HG02642 (cell line): ENCODE measurements around the gene HIP1R.

ENCODE experiments used
- ATAC-seq: cut with Tn5 transposase; IDR thresholded peaks from one replicate; pipeline ENCODE4 v1.9.1; 2021; ENCODE audit warnings: mild to moderate bottlenecking; ENCODE audit not compliant: unreplicated experiment, poor library complexity

The HIP1R gene

DNA sequence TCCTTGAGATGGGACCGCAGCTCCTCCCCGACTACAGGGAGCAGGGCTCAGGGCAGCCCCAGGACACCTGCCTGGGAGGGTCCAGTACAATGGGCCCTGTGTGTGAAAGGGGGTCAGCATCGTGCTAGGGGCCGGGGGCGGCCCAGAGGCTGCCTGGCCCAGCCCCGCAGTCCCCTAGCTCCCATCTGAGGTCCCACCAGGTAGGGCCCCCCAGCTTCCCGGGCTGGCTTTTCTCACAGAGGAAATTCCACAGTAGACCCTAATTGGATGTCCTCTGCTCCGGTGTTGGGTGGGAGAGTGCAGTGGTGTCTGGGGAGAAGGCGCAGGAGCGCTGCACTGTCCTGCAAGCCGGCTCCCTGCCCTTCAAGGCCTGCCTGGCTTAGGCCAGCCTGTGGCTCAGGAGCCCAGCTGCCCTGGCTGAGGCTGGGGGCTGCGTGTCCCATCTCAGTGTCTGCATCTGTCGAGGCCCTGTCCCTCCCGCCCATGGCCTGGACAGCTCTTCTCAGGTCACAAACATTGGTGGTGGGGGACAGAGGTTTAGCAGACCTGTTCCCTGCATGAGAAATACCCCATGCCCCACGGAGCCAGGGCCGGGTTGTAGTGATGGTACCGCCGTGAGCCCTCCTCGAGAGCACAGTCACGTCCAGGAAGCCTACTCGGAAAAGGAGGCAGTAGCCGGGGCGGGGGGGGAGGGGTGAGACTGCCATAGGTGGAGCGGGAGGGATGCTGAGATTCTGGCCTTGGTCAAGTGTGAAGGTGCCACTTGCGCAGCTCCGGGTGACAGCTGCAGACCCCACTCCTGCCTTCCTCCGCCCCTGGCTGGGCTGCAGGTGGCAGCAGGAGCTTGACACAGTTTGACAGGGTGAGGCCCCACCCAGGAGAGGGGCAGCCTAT is 11.6 kb downstream of the HIP1R start:
- no peak for ATAC-seq

DNA sequence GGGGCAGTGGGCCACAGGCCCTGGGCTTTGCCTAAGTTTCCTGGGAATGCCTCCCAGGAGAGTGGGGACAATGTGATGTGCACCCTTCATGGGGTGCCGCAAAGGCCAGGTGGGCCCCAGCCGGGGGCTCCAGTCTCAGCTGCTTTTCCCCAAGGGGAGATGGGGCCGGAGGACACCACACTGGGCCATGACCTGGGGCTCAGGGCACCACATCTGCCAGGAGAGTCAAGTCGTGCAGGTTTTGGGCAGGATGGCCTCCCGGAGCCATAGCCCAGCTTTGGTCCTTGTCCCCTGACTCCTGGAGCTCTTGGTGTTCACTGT is 12.2 kb downstream of the HIP1R start:
- ATAC-seq: no peak

DNA sequence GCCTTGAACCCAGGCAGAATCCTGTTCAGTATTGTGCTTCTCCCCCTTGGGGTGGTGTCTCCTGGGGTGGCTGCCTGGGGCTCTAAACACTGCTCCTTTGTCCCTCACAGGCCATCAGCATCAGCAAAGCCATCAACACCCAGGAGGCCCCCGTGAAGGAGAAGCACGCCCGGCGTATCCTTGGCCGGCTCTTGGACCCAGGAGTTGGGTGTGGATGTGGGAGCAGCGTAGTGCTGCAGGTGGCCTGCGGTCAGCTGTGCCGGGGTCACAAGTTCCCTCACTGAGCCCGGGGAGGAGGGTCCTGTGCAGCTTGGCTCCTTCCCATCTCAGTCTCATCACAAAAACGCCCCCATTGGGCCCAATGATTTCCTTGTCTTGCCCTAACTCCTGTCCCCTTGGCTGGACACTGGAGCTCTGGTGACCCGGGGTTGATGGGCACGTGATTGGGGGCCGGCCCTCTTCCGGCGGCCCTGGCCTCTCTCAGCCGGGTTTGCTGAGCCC is 12.7 kb downstream of the HIP1R start:
- no peak for ATAC-seq

DNA sequence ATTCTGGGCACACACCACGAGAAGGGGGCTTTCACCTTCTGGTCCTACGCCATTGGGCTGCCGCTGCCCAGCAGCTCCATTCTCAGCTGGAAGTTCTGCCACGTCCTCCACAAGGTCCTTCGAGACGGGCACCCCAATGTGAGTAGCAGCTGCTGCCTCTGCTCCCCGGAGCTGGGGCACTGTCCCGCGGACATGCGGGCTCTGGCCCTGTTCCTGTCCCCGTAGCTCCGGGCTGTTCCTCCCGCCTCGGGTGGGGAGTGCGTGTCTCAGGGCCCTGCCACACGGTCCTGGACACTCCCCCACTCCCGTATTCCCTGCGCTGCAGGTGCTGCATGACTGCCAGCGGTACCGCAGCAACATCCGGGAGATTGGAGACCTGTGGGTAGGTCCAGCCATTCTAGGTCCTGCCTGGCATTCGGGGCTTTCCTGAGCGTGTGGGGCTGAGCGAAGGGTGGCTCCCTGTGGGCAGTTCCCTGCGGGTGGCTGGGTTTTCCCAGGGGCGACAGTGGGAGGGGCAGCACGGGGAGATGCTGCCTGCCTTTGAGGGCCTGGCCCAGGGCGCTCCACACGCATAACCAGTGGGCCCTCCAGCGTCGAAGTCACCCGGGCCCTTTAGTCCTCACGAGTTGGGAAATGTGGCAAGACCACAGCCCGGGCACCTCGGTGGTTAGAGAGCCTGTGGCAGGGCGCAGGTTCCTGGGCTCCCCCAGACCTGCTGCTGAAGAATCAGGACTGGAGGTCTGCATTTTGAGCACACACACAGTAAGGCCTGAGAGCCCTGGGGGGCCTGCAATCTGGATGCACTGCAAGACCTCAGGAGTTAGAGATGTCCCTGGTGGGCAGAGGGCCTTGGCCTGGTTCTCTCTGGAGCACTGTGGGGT is 13.5 kb downstream of the HIP1R start:
- no peak for ATAC-seq

DNA sequence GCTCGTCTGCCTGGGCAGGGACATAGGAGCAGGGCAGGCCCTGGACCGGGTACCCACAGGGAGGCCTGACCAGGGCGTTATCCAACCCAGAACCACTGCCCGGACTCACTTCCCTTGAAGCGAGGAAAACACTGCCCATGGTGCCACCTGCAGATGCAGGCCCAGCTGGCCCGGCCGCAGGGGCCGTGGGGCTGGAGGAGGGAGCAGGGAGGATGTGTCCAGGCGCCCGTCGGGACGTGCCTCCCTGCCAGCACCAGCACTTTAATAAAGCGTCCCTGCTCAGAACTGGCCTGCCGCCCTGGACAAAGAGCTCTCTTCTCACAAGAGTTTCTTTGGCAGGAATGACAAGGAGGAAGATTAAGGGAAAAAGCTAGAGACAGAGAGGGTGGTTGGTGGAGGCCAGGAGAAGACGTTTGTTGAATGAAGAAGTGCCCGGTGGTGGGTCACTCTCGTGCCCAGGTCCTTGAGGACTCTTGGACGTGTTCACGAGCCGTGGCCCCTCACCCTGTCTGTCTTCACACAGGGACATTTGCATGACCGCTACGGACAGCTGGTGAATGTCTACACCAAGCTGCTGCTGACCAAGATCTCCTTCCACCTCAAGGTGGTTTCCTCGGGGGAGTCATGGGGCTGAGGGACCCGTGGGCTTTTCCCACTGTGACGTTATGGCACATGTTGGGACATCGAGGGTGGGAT is 14.2 kb downstream of the HIP1R start:
- ATAC-seq: no peak

DNA sequence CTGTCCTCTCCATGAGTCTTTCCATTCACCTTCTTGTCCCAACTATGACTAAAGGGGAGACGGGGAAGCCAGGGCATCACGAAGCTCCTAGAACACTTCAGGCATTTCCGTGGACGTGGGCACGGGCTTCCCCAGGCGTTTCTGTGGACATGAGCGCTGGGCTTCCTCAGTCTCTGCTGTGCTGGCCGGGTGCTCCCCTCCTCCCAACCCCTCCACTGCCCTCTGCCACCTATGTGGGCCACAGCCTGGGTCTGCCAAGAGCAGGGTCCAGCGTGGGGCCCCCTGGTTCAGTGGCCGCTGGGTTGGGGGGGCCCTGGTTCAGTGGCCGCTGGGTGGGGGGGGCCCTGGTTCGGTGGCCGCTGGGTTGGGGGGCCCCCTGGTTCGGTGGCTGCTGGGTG is 14.8 kb downstream of the HIP1R start:
- no peak for ATAC-seq

DNA sequence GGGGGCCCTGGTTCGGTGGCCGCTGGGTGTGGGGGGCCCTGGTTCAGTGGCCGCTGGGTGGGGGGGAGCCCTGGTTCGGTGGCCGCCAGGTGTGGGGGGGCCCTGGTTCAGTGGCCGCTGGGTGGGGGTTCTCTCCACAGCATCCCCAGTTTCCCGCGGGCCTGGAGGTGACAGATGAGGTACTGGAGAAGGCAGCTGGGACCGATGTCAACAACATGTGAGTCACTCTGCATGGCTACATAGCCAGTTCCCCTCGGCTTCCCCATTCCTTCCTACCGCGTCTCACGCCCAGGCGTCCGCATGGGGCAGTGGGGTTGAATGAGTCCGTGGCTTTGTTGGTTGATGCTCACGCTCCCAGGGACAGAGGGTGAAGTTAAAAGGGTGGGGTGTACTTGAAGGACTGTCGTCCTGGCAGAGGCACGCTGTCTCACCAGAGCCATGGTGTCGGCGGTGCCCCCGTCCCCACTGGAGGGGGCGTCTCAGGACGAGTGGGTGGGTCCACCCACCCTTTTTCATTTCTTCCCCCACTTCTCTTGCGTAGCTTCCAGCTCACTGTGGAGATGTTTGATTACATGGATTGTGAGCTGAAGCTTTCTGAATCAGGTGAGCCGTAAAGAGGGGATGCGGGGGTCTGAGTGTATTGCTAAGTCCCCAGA is 15.6 kb downstream of the HIP1R start:
- no peak for ATAC-seq

DNA sequence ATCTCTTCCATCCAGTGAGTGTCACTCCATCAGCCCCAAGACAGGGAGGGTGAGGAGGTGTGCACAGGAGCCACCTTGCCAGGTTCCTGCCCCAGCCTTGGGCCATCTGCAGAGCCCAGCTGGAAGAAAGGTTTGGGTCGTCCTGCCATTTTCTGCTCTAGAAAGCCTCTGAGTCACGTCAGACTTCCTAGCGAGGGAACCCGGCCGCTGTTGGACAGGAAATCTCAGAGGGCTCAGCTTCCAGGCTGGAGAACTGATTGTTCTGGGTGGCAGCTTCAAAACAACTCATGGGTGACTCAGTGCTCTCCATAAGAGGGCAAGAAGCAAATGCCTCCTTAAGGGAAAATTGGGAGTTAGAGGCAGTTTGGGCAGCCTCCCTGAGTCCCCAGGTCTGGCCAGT is 16.6 kb downstream of the HIP1R start:
- ATAC-seq: no peak

DNA sequence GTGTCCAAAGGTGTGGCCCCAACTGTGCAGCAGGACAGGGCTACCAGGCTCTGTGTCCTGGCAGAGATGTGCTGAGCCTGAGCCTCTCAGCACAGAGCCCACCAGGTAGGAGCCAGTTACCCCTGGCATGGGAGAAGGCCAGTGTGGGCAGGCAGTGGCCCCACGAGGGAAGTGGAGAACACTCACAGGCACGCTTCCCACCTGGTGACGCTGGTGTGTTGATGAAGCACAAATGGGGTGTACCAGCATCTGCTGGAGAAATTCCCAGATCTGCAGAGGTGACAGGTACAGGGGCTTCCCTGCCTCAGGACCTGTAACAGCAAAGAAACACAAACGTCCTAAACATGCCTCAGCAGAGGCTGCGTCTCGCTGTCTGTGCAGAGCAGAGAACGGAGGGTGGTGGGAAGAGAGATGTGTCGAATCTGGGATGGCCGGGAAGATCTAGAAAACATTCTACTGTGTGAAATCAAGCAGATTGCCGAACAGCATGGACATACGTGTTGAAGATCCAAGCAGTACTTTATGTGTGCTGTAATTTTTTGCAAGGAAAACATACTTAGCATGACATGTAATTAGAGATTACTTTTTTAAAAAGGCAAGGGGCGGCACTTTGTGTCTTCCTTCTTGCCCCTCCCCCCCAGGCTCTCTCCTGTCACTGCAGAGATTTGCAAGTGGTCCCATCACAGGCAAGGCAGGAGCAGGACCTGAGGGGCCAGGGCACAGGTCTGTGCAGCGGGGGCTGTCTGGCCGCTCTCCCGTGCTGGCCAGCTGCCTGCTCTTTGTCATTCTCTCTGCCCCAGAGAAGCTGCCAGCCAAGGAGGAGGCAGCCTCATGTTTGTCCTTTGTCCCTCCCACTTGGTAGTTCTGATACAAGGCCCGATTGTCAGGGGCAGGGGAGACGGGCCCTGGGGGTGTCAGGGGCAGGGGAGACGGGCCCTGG is 17.3 kb downstream of the HIP1R start:
- no peak for ATAC-seq

DNA sequence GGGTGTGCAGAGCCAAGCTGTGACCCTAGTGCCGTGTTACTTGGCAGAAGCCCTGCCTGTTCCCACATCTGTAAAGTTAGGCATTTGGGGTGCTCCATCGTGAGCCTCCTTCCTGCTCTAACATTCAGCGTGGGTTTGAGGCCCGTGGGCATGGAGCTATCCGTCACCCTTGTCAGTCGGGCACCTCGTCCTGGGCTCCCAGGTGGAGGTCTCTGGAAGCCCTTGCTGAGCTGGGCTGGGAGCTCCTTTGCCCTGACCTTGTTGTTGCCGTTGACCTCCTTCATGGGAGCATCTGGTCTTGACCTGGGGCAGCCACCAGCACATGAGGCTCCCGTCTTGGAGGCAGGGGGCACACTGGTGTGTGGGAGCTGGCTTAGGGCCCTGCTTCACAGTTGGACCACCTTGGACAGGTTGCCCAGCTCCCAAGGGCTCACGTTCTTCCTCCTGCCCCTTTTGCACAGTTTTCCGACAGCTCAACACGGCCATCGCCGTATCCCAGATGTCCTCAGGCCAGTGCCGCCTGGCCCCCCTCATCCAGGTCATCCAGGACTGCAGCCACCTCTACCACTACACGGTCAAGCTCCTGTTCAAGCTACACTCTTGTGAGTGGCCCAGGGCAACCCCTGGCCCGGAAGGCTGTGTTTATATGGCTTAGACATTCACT is 18.5 kb downstream of the HIP1R start:
- ATAC-seq: no peak

DNA sequence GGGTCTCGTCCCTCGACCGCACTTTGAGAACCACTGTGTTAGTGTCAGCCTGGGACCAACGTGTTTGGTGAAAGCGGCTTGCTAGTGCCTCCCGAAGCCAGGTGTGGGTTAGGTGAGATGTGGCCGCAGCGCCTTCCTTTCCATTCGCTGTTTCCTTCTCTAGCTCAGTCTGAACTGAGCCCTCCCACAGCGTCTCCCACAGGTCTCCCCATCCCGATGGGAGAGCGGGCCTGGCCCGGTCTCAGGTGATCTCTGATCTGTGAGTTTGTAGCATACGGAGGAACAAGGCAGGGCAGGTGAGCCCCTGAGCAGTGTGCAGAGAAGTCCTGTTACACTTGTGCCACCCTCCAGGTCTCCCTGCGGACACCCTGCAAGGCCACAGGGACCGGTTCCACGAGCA is 19.3 kb downstream of the HIP1R start:
- no peak for ATAC-seq

DNA sequence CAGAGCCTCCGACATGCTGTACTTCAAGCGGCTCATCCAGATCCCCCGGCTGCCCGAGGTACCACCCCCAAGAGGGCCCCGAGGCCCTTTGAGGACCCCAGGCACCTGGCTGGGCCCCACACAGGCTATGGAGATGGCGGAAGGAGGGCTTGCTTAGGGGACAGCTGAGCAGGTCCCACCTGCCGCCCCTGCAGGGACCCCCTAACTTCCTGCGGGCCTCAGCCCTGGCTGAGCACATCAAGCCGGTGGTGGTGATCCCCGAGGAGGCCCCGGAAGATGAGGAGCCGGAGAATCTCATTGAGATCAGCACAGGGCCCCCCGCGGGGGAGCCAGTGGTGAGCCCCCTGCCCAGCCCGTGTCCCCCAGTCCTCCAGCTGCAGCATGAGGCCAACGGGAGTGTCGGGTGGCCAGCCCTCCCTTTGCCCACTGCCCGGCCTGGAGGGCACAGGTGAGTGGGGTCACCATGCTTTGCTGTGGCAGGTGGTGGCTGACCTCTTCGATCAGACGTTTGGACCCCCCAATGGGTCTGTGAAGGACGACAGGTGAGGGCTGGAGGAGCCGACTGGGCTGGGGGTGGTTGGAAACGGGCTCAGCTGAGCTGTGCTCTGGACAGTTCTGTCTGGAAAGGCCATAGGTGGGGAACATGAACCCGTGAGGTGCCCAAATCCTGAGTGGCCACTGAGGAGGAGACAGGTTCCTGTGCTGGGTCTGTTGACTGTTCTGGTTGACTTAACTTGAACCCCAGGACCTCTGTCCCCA is 20.0 kb downstream of the HIP1R start:
- no peak for ATAC-seq

DNA sequence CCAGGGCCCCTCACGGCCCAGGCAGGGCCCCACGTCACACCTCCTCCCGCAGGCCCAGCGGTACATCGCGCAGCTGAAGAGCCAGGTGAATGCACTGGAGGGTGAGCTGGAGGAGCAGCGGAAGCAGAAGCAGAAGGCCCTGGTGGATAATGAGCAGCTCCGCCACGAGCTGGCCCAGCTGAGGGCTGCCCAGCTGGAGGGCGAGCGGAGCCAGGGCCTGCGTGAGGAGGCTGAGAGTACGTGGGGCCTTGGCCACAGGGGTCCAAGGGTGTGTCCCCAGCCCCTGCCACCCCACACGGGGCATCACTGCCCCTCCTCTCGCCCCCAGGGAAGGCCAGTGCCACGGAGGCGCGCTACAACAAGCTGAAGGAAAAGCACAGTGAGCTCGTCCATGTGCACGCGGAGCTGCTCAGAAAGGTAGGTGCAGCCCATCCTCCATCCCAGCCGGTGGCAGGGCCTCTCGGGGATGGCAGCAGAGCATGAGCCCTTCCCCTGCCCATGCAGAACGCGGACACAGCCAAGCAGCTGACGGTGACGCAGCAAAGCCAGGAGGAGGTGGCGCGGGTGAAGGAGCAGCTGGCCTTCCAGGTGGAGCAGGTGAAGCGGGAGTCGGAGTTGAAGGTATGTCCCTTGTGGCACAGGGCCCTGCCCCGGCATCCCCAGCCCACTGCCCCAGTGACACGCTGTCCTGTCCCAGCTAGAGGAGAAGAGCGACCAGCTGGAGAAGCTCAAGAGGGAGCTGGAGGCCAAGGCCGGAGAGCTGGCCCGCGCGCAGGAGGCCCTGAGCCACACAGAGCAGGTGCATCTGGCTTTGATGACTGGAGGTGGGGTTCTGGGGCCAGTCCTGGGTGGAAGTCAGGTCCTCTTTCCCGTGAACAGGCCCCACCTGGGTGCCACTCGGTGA is 20.9 kb downstream of the HIP1R start:
- ATAC-seq: no peak

DNA sequence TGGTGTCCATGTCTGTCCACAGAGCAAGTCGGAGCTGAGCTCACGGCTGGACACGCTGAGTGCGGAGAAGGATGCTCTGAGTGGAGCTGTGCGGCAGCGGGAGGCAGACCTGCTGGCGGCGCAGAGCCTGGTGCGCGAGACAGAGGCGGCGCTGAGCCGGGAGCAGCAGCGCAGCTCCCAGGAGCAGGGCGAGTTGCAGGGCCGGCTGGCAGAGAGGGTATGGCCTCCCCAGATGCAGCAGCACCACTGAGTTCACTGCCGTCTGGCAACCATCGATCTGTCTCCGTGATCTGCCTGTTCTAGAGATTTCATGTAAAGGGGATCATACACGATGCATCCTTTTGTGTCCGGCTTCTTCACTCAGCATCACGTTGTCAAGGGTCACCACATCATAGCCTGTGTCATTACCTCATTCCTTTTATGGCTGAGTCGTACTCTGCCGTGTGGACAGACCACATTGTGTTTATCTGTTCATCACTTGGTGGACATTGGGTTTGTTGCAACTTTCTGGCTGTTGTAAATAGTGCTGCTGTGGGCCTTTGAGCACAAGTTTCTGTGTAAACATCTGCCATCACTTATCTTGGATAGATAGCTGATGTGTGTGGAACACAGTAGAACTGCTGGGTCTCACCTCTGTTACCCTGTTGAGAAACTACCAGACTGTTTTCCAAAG is 21.9 kb downstream of the HIP1R start:
- no peak for ATAC-seq

DNA sequence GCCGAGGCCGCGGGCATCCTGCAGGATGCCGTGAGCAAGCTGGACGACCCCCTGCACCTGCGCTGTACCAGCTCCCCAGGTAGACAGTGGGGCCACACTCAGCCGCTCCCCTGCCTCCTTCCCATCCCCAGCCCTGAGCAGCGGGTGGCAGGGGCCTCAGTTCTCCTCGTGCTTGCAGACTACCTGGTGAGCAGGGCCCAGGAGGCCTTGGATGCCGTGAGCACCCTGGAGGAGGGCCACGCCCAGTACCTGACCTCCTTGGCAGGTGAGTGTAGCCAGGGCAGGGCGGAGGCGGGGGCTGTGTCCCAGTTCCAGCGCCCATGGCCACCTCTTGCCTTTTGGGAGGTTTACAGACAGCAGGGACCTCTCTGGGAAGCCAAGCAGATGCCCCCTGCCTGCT is 22.9 kb downstream of the HIP1R start:
- no peak for ATAC-seq

DNA sequence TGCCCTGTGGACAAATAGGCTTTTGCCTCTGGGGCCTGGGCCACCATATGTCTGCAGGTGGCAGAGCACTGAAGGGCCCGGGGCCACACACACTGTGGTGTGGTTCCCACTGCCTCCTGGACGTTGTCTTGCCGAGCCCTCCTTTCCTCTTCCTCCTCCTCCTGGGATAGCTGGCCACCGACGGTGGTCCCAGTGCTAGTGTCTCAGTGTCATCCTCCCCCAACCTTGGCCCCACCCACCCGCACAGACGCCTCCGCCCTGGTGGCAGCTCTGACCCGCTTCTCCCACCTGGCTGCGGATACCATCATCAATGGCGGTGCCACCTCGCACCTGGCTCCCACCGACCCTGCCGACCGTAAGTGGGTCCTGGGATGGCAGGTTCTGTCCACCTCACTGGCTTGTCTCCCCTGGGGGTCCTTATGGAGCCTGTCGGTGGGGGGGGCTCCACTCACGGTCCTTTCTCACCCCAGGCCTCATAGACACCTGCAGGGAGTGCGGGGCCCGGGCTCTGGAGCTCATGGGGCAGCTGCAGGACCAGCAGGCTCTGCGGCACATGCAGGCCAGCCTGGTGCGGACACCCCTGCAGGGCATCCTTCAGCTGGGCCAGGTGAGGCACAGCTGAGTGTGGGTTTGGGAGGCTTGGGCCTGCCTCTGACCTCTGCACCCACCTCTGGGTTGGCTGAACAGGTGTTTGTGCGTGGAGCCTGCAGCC is 23.5 kb downstream of the HIP1R start:
- no peak for ATAC-seq
